Cardiac muscle cell (in vitro differentiated cells and primary cell): Measurements from ENCODE around the gene MOAP1. TPM values are rescaled to one million over a fixed set of nuclear protein-coding genes. Genes with fewer than 3 reads are reported as not detected.

Source experiments
- DNase-seq, 2 donors: peaks; one replicate each; pipeline versions ENCODE4 v3.0.0 to v3.0.0-alpha.2; 2010 to 2017; ENCODE audit warnings: low read depth in 1 of 2, low spot score in 1 of 2
- H3K27ac ChIP-seq: fragments of 200-600 bp; sonication (generic); 2 replicates; pipeline ENCODE4 v1.5.1; 2016
- H3K27me3 ChIP-seq: fragments of 200-600 bp; sonication (generic); 2 replicates; pipeline ENCODE4 v1.6.0; 2016; ENCODE audit warnings: control low read depth
- H3K36me3 ChIP-seq: fragments of 200-600 bp; sonication (generic); 2 replicates; pipeline ENCODE4 v1.5.1; 2016; ENCODE audit warnings: control low read depth
- H3K4me1 ChIP-seq: fragments of 200-600 bp; sonication (generic); 2 replicates; pipeline ENCODE4 v1.8.1; 2017; ENCODE audit warnings: low read depth, mild to moderate bottlenecking, mixed run types
- H3K4me3 ChIP-seq: fragments of 200-600 bp; sonication (generic); 2 replicates; pipeline ENCODE4 v1.5.1; 2016; ENCODE audit warnings: mild to moderate bottlenecking
- H3K9me3 ChIP-seq: fragments of 200-600 bp; sonication (generic); 2 replicates; pipeline ENCODE4 v1.5.1; 2017; ENCODE audit warnings: low read depth, mild to moderate bottlenecking, control low read depth
- CTCF ChIP-seq: IDR thresholded peaks from 2 replicates; pipeline ENCODE4 v1.5.1; 2012; ENCODE audit warnings: low read depth, mild to moderate bottlenecking, low read length
- polyA plus RNA-seq: library from polyadenylated mRNA; unstranded; fragments of >200 nt; fragmentation: Nextera tagmentation; extraction: Ambion mirVana; gene quantifications from 2 replicates; pipeline ENCODE4 v1.2.1, GENCODE V29; 2016
- total RNA-seq: library from RNA; depleted of rRNA; stranded (reverse); fragments of >200 nt; gene quantifications from 2 replicates; pipeline ENCODE4 v1.2.3, GENCODE V29; 2016

The MOAP1 gene
- total and polyA plus RNA-seq, 2 experiments from 2014 or later, result 85.5 to 93.2 TPM

DNA sequence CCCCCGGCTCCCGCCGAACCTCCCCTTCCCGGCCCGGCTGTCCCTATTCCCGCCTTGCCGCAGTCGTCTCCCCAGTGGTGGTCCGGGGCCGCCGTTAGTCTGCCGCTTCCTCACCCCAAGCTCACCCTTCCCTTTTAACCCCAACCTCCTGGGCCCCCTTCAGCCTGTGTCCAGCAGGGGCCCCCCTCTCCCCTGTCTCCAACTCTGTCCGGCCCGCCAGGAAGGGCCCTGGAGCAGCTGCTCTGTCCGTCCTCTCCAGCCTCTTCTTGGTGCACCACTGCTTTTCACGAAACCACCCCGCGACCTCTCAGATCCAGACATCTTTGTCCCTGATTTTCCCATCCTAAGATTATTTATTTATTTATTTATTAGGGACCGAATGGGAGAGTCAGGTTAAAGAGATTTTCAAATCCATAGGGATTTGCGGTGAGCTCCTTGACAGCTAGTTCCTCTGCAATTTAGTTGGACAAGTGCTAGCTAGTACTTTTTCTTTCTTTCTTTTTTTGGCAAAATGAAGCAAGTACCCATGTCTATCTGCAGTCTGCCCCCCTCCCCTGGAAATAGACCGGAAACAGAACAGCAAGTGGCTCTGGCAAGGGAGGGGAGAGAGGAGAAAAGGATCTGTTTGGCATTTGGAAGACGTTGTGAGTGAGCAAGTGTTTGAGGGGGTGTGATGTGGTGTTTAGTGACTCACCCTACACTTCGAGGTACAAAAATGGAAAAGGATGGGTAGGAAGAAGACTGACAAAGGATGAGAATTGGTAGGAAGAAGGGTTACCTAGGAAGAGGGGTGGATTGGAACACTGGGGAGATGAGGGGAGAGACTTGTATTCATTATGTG is 23.0 kb upstream of the MOAP1 start:
- H3K4me3 ChIP-seq, result peak overlapping the region; percentile 83
- DNase-seq, result peak; percentile 64 to 69
- H3K27me3 ChIP-seq, result no peaks in the 10 kb centered on the region
- peaks cover 10% of the 10 kb centered on the region for H3K4me1 ChIP-seq
- TF ChIP-seq CTCF, result peak; percentile 49
- no peaks in the 10 kb centered on the region for H3K9me3 ChIP-seq
- peaks cover 6% of the 10 kb centered on the region for H3K36me3 ChIP-seq
- H3K27ac ChIP-seq, result peak overlapping the region; percentile 77

DNA sequence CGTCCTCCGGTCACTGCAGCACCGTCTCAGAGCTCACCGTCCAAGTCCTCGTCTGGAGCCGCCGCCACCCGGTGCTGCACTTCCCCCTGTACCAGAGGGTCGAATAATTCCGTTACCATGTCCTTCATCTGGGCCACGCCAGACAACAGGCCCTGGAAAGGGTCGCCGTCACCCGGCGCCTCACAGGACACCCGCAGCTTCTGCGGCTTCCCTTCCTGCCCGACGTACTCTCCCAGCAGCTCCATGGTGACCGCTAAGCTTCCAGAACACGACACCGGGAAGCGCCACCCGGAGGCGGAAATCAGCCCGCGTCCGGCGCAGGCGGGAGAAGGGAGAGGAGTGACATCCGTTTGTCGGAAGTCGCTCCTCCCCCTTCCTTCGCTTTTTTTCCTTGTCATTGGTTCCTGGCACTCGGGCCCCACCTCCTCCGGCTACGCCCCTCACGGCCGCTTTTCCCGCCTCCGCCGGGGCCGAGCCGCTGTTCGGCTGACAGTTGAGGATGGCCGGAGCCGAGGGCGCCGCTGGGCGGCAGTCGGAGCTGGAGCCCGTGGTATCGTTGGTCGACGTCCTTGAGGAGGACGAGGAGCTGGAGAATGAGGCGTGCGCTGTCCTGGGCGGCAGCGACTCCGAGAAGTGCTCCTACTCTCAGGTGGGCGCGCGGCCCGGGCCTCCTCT is 22.2 kb upstream of the MOAP1 start, which contains the start of the genes GON7 and UBR7:
GON7 (minus strand) TSS at position 273 of the 675 bp plus-strand sequence; CDS start at position 245, 28 bp downstream.
UBR7 (plus strand) TSS at position 464 of the 675 bp plus-strand sequence; CDS start at position 500, 36 bp downstream.
- peak; percentile 97 to 98 for DNase-seq
- peak within 1 kb of the TSS; percentile 83 for H3K4me3 ChIP-seq
- no peaks in the 10 kb centered on the region for H3K9me3 ChIP-seq
- H3K27ac ChIP-seq, result peak within 1 kb of the TSS; percentile 80
- TF ChIP-seq CTCF, result peak; percentile 31
- H3K27me3 ChIP-seq, result no peaks in the 10 kb centered on the region
- peaks cover 6% of the 10 kb centered on the region for H3K36me3 ChIP-seq
- H3K4me1 ChIP-seq, result peaks cover 10% of the 10 kb centered on the region

- H3K36me3 ChIP-seq, result no peaks in the 10 kb centered on the region
- H3K9me3 ChIP-seq, result no peaks in the 10 kb centered on the region
- H3K27ac ChIP-seq, result no peak overlapping the region
- no peak for DNase-seq
- H3K27me3 ChIP-seq, result no peaks in the 10 kb centered on the region
- no peak for TF ChIP-seq CTCF
- peaks cover 4% of the 10 kb centered on the region for H3K4me1 ChIP-seq
- H3K4me3 ChIP-seq, result no peak overlapping the region
Observed at GRCh38 chr14:93201155-93201704, 16.5 kb upstream of the MOAP1 start.

- Histone ChIP-seq H3K36me3 (no peaks in the 10 kb centered on the region), H3K4me3 (no peak overlapping the region), H3K9me3 (no peaks in the 10 kb centered on the region), H3K27ac (no peak overlapping the region), H3K4me1 (no peaks in the 10 kb centered on the region), H3K27me3 (no peaks in the 10 kb centered on the region)
- TF ChIP-seq CTCF, result no peak
- no peak for DNase-seq
Observed at GRCh38 chr14:93200553-93200952, 15.9 kb upstream of the MOAP1 start.

DNA sequence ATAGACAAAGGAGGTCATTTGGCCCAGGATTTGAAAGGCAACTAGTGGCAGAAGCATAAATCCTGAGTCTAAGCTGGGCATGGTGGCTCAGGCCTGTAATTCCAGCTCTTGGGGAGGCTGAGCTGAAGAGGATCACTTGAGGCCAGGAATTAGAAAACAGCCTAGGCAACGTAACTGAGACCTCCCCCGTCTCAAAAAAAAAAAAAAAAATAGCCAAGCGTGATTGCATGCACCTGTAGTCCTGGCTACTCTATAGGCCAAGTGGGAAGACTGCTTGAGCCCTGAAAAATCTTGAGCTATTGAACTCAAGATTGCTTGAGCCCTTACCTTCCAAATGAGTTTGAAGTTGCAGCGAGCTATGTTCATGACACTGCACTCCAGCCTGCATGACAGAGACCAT is 14.3 kb upstream of the MOAP1 start:
- H3K36me3 ChIP-seq, result no peaks in the 10 kb centered on the region
- no peak for TF ChIP-seq CTCF

More for the DNA sequence above, 14.3 kb upstream of the MOAP1 start:
- Histone ChIP-seq H3K4me1 (no peaks in the 10 kb centered on the region), H3K27ac (no peak overlapping the region), H3K27me3 (no peaks in the 10 kb centered on the region), H3K4me3 (no peak overlapping the region), H3K9me3 (no peaks in the 10 kb centered on the region)
- DNase-seq, result no peak
